ENCODE measurements around the gene CCDC90B.

Gene CCDC90B

DNA sequence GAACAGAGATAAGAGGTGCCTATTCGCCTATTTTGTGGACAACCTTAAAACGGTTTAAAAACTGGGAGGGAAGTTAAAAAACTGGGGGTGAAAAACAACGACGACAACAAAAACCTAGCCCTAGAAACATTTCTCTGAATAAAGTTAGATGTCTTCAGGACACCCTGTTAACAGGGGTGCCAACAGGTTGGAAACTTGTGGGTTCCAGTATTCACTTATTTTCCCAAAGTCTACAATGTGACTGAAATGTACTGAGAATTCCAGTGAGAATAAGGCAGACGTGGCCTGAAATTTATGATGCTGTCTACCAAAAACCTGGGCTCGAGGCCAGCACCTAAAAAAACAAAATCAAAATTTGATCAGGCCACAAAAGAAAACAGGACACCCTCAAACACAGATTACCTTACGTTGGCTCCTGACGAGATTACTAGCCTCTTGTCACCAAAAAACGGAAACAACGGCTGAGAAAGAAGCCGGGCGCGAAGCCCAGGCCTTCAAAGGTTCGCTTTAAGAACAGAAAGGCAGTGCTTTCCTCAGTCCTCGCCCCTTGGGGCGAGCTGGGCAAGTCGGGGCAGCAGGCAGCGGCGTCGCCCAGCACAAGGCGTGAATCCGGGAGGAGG, 906 bp downstream of the CCDC90B start:
- TF ChIP-seq, protein P1, sequence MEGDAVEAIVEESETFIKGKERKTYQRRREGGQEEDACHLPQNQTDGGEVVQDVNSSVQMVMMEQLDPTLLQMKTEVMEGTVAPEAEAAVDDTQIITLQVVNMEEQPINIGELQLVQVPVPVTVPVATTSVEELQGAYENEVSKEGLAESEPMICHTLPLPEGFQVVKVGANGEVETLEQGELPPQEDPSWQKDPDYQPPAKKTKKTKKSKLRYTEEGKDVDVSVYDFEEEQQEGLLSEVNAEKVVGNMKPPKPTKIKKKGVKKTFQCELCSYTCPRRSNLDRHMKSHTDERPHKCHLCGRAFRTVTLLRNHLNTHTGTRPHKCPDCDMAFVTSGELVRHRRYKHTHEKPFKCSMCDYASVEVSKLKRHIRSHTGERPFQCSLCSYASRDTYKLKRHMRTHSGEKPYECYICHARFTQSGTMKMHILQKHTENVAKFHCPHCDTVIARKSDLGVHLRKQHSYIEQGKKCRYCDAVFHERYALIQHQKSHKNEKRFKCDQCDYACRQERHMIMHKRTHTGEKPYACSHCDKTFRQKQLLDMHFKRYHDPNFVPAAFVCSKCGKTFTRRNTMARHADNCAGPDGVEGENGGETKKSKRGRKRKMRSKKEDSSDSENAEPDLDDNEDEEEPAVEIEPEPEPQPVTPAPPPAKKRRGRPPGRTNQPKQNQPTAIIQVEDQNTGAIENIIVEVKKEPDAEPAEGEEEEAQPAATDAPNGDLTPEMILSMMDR (IDR thresholded peaks at IDR 0.05; ENCODE audit: low read depth, low read length) = no peak
- DNase-seq (ENCODE audit: extremely low read depth, low read depth) = no peak

- TF ChIP-seq, protein P1 (IDR thresholded peaks at IDR 0.05; ENCODE audit: low read depth, low read length) = no peak
These were observed 1.5 kb downstream of the CCDC90B start for GRCh38 chr11:83284501-83285150.

DNA sequence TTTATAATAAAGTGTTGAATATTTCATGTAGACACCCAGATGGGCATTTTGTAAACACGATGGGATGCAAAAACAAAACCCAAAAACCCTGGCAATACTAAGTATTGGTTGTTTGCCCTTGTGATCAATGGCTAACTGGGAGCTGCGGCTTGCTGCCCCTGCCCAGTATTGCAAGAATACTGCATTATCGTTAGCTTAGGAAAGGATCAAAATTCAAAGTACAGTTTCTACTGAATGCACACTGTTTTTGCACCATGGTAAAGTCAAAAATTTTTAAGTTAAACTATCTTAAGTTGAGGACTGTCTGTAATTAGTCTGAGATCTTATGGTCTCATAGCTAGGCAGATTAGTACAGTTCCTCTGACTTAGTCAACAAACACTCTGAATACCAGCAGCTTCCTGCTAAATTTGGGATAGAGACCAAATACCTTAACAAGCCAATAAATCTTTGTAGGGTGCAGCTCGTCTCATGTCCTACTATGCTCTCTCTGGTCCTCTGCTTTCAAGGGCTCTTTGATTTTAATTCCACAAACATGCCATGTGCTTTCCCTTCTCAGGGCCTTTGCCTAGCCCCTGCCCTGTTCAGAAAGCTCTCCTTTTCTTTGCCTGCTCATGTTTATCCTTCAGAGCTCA, 4.0 kb downstream of the CCDC90B start:
- TF ChIP-seq, protein P1 (IDR thresholded peaks at IDR 0.05; ENCODE audit: low read depth, low read length) = no peak
- no peak for DNase-seq (ENCODE audit: extremely low read depth, low read depth)

More at GRCh38 chr11:83284501-83285150, 1.5 kb downstream of the CCDC90B start:
- no peak for DNase-seq (ENCODE audit: extremely low read depth, low read depth)

- no peak for DNase-seq (ENCODE audit: extremely low read depth, low read depth)
- TF ChIP-seq, protein P1 (IDR thresholded peaks at IDR 0.05; ENCODE audit: low read depth, low read length) = no peak
These were observed 5.9 kb downstream of the CCDC90B start for GRCh38 chr11:83280256-83280655.

- no peak for DNase-seq (ENCODE audit: extremely low read depth, low read depth)
- TF ChIP-seq, protein P1 (IDR thresholded peaks at IDR 0.05; ENCODE audit: low read depth, low read length) = no peak
These were observed 7.8 kb downstream of the CCDC90B start for GRCh38 chr11:83278351-83278750.

DNA sequence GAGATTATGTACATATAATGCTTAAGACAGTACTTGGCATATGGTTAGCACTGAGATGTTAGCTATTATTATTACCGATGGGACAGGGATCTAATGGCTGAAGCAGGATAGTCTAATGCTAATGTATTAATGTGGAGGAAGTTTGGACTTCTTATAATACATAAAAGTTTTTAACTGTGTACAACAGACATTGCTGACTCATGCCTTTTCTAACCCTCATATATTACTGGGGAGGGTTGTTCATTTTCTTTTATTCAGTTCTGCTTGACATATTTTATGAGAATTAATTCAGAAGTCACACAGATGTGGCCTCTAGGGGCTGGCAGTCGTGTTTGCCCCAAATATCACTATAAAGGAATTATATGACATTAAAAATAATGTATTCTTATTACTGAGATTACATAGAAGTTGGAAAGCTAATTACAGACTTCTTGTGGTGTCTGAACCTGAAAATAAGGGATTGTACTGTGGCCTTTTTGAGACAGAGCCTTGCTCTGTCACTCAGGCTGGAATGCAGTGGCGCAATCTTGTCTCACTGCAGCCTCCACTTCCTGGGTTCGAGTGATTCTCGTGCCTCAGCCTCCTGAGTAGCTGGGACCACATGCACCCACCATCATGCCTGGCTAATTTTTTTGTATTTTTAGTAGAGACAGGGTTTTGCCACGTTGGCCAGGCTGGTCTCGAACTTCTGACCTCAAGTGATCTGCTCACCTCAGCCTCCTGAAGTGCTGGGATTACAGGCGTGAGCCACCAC, 10.1 kb downstream of the CCDC90B start:
- DNase-seq (ENCODE audit: extremely low read depth, low read depth) = no peak
- TF ChIP-seq, protein P1 (IDR thresholded peaks at IDR 0.05; ENCODE audit: low read depth, low read length) = no peak

Data from AG09319 (cell line).